NCI-H1436 treated with DMSO at 0.1 percent for 48 hours (cell line): ENCODE data around the gene NQO1.
A peak's percentile ranks its signal among the peaks of the same experiment; 100 is the strongest.
"Not testable (repeated sequence)": the region's sequence is repeated elsewhere in the genome, so short reads cannot be mapped to it uniquely, and the experiment has no call there.

Source experiments
- DNase-seq: peaks from one replicate; lab custom pipeline; 2025; lab: John Stamatoyannopoulos, UW

Gene NQO1

DNA sequence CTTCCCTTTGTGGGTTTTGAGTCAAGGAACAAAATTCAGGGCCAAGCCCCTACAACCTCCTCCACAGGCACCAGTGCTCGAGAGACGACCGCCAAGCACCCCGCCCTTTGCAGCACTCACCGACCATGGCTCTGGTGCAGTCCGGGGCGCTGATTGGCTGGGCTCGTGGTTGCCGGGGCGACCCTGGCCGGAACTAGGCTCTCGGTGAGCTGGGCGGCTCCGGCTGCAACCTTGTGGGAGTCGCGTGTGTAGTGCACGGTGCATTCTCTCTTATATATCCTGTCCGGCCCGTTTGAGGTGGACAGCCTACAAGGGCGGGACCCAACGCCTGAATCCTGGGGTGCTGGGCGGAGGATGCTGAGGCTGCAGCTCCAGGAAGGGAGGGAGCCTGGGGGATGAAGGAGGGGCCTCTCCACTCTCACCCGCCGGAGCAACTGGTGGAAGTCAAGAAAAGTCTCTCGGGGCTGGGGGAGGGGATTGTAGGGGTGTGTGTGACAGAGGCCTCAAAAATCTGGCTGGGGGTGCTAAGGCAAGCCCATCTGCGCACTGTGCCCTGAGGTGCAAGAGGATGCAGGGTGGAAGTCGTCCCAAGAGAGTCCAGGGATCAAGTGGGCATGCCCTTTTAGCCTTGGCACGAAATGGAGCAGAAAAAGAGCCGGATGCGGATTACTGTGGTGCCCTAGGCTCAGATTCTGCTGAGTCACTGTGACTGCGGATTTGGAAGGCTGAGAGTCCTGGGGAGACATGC lies at the start of gene NQO1:
Gene NQO1, minus strand, starts transcription at position 248 of the 748 bp plus-strand sequence. Its CDS starts 121 bp downstream, at position 127.
- DNase-seq, result peak; percentile 68

DNA sequence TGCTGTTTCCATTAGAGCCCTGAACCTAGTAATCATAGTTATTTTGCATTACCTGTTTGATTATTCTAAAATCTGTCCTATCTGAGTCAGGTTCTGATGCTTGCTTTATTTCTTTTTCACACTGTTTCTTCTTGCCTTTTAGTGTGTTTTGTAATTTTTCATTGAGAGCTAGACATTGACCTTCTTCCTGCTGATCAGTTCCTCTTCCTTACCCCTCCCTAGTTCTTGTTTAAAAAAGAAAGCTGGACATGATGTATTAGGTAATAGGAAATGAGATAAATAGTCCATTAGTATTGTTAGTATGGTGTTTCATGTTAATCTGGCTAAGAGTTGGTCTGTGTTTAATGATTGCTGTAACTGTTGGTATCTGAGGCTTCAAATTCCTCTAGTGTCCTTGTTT lies 49.2 kb upstream of the NQO1 start:
- no peak for DNase-seq

DNA sequence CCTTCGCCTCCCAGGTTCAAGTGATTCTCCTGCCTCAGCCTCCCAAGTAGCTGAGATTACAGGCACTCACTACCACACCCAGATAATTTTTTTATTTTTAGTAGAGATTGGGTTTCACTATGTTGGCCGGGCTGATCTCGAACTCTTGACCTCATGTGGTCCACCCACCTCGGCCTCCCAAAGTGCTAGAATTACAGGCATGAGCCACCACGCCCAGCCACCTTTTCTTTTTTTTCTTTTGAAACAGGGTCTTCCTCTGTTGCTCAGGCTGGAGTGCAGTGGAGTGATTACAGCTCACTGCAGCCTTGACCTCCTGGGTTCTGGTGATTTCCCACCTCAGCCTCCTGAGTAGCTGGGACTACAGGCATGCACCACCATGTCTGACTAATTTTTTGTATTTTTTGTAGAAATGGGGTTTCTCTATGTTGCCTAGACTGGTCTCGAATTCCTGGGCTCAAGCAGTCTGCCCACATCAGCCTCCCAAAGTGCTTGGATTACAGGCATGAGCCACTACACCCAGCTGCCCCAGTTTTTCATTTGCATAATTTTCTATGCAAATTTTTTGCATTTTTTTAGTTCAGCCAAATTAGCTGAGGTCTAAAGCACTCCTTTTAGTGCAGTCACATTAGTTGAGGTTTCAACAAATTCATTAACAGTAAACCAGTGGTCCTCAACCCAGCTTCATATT lies 47.0 kb upstream of the NQO1 start:
- DNase-seq, result no peak

DNA sequence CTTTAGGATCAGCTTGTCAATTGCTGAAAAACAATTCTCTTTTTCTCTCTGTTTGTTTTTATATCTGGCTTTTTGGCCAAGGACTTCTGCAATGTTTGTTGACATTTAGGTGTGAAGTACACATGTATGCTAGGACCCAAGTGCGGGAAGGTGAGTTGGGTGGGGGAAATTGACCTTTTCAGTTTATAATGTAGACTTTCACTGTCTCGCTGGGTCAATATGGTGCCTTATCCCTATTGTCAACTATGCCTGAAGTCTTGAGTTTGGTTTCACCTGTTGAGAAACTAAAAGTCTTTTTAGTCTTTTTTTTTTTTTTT lies 45.2 kb upstream of the NQO1 start:
- DNase-seq, result no peak

DNA sequence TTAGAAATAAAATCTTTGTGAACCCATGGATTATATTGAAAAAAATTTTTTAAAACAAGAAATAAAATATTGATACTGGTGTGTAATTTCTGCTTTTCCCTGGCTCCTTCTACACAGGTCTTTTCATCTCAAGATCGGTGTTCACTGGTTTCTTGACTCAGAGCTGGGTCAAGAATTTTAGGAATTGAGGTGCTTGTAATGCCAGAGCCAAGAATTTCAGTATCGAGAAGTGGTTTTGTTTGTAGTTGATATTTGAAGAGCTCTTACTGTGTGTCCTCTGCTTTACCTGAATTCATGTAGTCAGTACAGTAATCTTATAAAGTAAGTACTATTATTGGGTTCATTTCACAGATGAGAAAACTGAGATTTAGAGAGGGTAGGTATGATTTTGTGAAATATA lies 43.0 kb upstream of the NQO1 start:
- DNase-seq, result no peak

DNA sequence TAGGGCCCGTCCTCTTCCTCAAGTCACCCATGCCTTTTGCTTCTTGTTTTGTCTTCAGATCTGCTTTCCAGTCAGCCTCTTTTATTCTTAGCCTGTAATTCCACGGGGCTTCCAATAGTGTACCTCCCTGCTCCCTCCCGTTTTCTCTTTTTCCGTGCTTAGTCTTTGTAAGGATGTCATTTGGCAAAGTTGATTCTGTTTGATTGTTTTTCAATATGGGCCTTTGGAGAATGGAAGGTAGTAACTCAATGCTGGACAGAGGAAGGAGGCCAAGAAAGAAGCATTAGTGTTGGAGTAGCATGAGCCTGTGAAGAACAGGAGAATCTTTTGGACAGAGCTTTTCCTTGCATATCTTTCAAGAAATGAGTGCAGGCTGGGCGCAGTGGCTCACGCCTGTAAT lies 42.3 kb upstream of the NQO1 start:
- no peak for DNase-seq

DNA sequence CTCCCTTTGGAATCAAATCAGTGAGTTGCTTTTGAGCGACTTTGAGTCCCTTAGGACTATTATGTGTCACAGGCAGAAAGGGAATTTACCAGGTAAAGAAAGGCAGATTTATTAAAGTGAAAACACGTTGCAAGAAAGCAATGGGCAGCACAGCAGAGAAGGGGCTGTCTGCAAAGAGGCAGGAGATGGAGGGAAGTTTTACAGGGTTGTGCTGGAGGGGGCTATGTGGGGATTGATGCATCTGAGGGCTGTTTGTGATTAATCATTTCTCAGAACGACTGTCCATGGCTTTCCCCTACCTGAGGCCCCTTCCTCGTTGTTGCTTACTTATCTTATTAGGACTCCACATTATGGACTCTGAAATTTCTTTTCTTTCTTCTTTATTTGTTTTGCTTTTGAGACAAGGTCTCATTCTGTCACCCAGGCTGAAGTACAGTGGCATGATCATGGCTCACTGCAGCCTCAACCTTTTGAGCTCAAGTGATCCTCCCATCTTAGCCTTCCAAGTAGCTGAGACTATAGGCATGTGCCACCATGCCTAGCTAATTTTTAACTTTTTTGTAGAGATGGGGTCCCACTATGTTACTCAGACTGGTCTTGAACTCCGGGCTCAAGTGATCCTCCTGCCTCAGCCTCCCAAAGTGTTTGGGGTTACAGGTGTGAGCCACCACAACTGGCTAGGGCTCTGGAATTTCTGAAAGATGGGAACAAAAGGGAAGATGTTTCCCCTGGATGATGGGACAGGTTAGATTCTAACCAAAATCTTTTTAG lies 41.3 kb upstream of the NQO1 start:
- DNase-seq, result no peak

DNA sequence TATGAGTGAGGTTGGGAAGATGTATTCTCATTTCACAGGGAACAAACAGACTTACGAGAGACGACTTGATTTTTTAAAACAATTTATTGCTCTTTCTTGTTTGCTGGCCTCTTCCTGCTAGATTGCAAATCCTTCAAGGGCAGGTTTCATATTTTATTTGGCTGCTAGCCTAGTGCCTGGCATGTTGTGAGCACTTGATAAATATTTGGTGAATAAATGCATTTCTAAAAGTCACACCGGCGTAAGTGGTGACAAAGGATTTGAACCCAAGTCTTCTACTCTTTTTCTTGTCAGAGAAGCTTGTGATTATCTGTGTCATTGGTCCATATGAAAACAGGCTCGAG lies 37.2 kb upstream of the NQO1 start:
- DNase-seq, result no peak

DNA sequence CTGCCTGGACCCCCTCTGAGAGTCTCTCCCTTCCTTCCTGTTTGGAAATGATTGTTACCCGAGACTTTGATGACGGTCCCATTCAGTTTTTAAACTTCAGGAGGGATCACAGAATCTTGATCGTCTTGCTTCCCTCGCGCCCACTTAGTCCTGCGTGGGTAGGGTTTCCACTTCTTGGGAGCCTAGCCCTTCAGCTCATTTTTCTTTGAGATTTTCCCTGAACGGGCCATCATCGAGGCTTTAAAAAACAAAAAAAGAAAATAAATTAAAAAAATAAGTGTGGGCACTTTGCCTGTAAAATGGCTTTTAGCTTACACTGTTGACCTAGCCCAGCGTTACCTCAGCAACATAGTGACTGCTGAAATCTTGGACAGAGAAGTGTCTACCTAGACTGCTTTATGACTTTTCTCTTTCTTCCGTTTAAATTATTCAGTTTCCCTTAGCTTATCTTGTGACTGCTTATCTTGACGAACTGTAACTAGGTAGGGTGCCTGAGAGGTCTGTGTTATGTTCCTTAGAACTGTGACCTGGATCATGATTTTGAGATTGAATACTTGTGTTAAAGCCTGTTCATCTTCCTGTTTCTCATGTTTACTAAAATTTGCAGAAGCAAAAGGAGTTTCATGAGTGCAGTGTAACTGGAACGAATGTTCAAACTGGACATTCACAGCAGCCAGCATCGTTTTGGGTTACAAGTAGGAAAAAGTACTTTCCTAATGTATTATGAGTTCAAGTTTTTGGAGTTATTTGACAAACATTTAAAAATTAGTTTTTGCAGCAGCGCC lies 36.6 kb upstream of the NQO1 start:
- no peak for DNase-seq

DNA sequence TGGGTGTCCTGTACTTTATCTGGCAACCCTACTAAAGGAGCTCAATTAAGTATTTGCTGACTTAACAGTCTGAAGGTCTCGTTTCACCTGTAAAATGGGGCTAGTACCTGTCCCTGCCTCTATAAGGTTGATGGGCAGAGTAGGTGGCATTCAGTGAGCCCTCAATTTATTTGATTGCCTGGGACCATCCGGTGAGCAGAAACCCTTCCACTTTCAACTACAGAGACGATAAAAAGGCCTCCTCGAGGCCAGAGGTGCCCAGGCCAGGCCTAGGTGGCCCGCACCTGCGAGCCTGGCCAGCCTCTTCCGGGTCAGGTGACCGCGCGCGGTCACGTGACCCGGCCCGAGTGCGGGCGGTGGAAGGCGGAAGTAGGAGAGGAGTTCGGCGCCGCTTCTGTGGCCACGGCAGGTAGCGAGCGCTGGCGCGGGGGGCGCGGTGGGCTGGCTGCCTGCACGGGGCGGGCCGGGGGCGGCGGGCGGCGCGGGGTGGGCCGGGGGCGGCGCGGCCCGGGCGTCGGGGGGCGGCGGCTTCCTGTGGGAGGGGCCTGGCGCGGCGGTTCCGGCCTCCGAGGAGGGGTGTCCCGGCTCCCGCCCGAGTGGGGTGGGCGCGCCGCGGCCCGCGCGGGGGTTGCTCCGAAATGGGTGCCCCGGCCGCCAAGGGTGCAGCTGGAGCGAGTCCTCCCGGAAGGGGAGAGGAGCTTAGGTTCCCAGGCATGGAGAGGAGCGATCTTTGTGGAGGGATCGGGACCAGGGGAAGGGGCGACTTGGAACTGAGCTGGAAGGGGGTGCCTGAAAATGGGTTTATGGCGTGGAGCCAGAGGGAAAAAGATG lies 35.8 kb upstream of the NQO1 start, which contains the start of gene WWP2:
Gene WWP2, plus strand, starts transcription at position 350 of the 831 bp plus-strand sequence. CDS start 24,679 bp downstream, outside the sequence.
- no peak for DNase-seq

DNA sequence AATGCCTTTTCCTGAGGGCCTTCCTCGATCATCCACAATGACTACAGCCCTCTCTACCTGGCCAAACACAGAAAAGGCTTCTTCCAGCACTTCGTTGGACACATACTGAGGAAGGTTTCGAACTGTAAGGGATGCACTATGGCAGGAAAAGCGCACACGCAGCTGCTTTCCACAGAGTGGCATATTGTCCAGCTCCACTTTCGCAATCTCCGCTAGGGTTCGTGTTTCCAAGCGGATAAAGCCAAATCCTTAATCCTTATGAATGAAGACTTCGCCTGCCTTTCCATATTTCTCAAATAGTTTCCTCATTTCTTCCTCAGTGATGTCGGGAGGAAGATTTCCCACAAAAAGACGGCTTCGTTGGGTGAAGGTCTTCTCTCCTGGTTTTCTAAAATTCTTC lies 31.0 kb upstream of the NQO1 start:
- DNase-seq, result not testable (repeated sequence)

DNA sequence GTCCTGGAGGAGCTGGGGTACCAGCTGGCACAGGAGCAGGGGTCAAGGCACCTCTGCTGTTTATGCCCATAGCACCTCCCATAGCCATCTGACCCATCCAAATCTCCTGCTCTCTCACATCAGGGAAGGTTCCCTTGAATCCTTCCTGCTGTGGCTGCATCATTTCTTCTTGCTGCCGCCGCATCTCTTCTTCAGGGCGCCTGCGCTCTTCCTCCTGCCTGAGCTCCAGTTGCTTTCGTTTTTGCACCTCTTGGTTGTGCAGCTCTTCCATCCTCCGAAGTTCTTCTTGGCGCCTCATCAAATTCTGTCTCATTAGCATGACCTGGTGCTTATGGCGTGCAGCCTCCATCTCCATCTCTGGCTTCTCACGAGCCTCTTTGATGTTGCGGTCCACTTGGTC lies 30.3 kb upstream of the NQO1 start:
- no peak for DNase-seq

DNA sequence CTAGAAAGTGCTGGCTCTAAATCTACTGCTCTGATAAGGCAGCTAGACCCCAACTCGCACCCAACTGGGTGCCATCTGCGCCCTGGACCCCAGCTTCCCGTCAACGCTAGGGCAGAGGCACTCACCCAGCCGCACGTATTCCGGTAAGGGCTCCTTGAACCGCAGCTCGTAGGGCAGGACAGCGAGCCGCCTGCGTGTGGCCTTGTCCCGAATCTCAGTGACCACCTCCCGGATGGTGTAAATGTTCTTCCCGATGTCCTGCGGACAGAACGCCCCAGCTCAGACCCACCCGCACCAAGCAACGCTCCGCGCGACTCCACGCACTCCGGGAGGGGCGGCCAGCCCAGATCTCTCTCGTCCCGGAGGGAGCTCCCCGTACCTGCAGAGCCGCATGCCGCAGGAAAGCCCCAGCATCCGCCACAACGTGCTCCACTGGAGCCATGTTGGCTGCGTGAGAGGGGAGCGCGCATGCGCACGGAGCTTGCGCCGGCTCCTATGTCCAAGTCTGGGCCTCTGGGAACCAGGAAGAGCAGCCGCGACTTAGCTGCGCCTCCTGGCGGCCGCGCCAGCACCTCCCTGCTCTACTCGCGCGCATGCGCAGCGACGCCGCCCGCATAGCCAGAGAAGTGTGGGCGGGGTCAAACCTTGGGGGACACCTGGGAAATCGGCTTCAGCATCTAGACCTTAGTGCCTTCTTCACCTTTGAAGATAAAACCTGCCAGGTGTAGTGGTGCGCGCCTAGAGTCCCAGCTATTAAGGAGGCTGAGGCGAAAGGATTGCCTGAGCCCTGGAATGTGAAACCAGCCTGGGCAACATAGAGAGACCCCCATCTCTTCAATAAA lies 28.3 kb upstream of the NQO1 start, which contains the start of gene NOB1:
Gene NOB1, minus strand, starts transcription at position 458 of the 842 bp plus-strand sequence. Its CDS starts 16 bp downstream, at position 442.
- DNase-seq, result peak; percentile 92

DNA sequence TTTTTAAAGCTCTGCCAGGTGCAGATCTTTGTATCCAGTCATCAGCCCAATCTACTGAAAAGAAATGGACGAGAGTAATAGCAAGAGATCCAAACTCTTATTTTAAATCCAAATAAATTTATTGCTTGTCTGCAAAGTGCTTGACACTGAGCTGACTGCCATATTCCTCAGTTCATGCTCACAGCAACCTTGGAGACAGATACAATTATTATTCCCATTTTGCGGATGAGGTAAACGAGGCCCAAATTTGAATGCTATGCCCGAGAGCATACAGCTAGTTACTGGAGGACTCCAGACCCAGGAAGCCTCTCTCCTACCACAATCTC lies 27.7 kb upstream of the NQO1 start:
- no peak for DNase-seq

DNA sequence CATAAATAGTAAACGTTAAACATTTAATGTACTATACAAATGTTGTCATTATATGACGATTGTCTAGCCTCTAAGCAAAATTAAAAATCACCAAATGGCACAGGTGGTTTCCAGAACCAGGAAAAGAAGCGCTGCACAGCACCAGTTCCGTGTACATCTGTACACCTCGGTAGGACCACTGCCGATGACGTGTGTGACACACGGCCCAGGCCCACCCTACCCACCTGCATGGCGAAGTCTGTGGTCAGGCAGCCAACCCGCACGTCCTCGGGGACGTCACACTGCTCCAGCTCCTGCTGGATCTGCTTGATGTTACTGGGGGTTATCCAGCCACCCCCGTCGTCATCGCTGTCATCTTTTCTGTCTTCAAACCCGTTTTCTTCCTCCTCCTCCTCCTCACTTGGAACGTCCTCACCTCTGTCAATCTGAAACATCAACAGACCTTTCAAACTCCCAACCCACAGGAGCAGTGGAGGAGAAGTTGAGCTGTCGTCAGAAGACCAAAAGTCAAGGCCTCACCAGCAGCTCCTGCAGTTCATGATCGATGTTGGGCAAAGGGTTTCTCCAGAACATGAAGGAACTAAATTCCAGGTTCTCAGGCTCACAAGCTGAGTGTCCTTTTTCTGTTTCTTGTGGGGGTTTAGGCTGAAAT lies 22.5 kb upstream of the NQO1 start:
- DNase-seq, result no peak

DNA sequence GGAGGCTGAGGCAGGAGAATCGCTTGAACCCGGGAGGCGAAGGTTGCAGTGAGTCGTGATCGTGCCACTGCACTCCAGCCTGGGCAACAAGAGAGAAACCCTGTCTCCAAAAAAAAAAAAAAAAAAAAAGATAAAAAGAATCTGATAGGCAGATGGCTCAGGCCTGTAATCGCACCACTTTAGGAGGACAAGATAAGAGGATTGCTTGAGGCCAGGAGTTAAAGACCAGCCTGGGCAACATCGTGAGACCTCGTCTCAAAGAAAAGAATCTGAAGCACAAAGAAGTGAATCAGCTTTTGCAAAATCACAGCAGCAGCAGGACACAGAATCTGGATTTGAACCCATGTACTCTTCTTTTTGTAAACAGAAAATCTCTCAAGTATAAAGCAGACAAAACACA lies 20.8 kb upstream of the NQO1 start:
- no peak for DNase-seq

DNA sequence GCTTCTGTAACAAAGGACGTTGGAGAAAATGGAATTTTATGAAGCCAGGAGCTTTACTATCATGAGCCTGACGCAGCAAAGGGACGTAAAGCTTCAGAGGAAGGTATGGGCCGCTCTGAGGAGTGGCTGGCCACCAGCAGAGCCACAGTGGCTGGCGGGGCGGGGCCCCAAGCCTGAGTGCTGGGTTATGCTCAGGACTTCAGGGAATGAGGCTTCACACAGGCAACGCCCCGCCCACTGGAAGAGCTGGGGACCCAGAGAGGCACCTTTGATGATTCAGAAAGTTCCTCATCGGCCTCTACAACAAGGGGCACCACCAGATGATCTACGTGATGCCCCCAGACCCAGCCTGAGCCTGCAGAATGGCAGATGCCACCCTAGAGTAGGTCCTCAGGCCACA lies 19.6 kb upstream of the NQO1 start:
- DNase-seq, result no peak

DNA sequence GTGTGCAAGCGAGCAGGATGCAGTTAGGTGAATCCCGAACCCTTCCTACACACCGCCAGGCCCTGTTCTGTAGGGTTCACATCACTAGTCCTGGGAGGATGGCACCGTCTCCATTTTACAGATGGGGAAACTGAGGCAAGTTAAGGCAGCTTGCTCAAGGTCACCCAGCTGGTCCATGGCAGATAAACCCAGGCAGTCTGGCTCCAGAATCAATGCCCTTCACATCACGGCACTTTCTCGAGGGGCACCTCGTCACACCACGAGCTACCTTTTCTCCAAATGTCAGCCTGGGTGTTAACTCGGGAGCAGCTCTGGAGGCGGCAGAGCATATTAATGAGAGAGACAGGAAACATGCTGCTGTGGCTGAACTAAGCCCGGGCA lies 18.9 kb upstream of the NQO1 start:
- no peak for DNase-seq

DNA sequence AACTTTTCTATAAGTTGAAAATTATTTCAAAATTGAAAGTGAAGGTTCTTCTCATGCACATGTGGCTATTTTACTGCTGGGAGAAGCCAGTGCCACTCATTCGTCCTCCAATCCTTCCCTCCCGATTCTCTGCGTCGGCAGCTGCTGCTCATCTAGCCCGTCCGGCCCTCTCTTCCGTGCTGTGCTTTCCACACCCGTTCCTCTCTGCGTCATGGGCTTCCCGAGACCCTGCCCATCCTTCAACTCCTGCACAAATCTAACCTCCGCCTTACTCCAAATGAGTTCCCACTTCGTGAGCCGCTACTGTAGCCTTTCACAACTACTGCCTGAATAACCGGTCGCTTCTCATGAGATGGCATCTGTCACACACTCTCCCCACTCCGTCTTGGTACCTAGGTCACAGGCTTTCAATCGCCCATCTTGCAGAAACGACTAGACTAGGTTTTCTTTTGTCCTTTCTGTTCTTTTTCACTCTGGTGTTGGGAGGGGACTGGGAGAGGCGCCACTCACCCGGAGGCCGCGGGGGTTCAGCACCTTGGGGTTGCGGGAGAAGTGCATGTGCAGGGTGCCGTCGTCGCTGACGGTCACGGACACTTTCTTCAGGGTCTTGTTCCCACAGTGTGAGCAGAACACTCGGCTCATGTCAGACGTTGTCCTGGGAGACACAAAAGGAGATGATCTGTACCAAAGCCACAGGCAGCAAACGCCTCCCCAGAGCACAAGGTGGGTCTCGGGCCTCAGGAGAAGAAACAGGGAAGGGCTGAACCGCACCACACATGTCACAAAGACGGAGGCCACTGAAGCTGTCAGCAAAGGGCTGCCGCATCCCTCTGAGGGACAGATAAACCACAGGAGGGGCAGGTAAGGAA lies 18.2 kb upstream of the NQO1 start:
- no peak for DNase-seq
